TTC549 (cell line): ENCODE data around the gene HHAT.
"Not testable (repeated sequence)": the region's sequence is repeated elsewhere in the genome, so short reads cannot be mapped to it uniquely, and the experiment has no call there.

Source experiments
- FAIRE-seq: peaks from 2 replicates; lab custom pipeline; 2012; peaks lifted over from hg19 to GRCh38; lab: Jason Lieb, UNC

Gene HHAT

DNA sequence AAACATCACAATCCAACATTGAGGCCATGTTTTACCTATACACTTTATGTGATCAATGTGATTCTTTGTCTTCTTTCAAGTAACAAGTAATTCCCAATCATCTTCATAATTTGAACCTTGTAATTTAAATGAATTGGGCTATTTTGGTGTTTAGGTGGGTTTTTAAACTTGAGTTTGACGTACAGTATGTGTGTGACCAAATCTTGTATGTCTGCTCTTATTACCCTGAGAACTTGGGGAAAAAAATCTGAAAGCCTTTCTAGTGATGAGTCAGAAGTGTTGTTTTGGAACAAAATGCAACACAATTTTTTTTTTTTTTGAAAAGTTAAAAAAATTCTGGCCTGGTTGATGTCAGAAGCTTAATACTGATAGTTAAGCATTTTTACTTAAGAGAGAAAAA, 68.5 kb downstream of the HHAT start:
- FAIRE-seq = no peak

DNA sequence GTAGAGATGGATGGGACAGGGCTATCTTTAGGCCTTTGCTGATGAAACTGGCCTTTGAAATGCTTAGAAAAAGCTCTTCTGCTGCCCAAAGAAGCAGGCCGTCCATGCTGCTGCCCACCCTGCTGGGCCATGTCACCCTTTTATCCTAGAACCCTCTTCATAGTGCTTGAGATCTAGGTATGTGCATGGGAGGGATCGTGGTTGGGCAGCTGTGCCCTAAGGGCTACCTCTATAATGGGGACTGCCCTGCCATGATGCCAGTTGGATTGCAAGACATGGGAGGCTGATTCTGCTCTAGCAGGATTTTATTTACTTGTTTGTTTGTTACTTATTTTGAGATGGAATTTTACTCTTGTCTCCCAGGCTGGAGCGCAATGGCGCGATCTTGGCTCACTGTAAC, 69.0 kb downstream of the HHAT start:
- no peak for FAIRE-seq

DNA sequence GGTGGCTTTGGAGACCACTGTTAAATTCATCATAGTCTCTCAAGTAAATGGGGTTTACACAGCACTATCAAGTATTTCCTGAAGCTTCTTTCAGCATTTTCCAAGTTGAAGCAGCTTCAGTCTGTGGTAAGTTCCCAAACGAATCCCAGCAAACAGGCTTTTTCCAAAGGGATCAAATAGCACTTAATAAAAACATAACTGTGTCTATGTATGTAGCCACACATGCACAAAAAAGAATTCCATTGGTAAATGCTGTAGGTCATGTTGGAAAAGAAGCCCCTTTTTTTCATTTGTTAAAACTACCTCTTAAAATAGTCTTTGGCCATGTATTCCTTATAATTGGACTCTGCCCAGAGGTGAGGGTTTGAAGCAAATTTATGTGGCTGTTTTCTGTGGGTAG, 69.8 kb downstream of the HHAT start:
- no peak for FAIRE-seq

DNA sequence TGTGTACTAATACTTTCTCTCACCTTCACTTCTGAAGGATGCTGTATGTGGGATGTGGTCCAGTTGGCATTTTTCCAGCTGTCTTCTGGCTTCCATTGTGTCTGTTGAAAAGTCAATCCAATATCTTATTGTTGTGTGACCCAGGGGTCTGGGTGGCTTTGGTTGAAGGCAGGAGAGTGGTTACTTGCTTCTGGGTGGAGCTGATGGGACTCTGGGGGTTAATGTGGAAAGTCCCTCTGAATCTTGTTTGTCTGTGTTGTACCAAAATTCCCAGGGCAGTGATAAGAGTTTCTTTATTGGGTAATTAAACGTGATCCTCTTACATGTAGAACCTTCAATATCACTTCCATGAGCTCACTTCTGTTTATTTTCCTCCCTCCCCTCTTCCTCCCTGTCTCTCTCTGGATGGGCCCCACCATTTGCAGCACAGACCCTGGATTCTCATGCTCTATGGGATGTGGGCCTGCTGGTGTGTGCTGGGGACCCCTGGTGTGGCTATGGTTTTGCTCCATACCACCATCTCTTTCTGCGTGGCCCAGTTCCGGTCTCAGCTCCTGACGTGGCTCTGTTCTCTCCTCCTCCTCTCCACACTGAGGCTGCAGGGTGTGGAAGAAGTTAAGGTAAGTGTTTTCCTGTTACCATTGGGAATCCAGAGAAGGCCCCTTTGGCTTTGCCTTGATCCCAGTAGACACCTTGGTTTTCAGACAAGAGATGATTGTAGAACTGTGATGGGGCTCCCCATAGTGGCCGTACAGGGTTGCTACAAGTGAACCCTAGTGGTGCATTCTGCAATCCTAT, 71.5 kb downstream of the HHAT start:
- FAIRE-seq = peak; percentile 85

DNA sequence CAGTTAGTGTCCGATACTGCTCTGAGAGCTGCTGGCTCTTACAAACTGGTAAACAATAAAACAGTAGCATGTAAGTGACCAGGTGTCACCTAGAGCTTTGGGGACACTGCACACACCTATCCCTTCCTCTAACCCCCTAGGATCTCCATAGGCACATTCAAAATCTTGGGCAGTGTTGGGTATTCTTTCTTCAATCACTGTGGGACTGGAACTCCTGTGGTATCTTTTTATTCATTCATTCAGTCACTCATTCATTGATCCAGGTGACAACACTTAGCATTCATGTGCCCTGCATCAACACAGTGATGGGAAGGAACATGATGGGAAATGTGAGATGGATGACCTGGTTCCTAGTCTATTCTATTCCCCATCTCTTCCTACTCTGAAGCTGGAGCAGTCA, 73.9 kb downstream of the HHAT start:
- no peak for FAIRE-seq

DNA sequence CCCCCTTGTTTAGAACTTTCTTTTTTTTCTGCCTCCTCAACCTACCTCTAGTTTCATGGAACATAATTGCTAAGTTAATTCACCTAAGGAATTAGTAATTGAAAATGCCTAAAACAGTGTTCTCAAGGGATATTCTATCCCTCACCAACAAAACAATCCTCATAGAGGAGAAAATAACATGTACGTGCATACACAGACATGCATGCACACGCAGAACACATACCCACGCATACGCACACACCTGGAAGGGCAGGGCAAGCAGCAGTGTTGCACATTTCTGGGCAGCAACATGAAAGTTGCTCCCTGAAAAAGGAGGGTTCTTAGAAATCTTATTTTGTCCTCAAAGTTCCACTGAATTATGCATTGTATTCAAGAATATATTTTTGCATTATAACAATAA, 76.6 kb downstream of the HHAT start:
- no peak for FAIRE-seq

DNA sequence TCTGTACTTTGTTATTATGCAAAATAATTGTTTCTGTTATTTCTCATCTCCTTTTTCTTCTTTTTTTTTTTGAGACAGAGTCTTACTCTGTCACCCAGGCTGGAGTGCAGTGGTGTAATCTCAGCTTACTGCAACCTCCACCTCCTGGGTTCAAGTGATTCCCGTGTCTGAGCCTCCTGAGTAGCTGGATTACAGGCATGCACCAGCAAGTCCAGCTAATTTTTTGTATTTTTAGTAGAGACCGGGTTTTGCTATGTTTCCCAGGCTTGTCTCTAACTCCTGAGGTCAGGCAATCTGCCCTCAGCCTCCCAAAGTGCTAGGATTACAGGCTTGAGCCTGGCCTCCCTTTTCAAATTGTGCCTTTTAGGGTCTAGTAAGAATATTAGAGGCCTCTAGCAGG, 77.6 kb downstream of the HHAT start:
- FAIRE-seq = not testable (repeated sequence)

DNA sequence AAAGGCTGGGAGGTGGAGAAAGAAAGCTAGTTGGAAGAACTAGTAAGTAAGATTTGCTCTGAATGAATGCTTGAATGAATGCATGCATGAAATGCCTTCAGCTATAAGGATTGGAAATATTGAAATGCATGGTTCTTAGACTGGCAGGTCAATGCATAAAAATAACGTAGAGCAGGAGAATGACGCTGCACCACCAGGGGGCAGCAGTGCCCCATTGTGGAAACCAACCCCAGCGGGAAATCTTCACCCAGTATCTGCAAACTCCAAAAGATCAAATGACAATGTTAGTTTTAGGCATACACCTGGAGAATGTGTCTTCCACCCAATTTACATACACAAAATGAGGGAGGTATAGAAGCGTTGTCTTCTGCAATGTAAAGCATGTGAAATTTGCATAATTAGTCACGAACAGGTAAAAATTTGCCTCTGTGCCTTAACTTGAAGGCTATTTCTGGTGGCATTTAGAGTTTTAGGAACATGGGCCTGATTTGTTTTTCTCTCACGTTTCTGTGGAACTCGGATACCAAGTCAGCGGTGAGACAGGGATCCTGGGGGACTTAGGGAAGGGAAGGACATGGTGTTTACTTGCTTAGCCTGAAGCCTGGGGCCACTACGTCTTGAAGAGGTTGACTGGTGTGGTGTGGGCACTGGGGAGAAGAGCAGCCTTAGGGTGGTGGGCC, 78.6 kb downstream of the HHAT start:
- peak; percentile 94 for FAIRE-seq

DNA sequence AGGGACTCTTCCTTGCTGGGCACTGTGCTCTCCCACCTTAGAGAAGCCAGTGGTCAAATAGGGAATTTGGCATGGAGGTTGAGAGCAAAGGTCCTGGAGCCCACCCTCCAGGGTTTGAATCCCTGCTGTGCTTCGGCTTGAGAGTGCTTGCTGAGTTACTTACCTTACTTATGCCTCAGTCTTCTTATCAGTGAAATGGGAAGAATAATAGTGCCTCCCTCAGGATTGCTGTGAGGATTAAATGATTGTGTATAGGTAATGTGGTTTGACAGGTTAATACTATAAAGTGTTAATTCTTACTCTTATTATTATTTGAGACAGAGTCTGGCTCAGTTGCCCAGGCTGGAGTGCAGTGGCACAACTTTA, 79.2 kb downstream of the HHAT start:
- FAIRE-seq = no peak

DNA sequence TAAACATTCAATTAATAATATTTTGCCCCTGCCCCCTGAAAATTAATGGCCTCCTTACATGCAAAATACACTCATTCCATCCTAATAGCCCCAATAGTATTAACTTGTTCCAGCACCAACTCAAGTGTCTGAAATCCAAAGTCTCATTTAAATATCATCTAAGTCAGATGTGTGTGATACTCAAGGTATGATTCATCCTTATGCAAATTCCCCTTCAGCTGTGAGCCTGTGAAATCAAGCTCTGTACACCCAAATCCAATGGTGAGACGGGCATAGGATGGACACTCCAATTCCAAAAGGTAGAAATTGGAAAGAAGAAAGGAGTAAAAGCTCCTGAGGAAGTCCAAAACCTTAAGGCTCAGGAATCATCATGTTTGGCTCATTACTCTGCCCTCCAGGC, 83.5 kb downstream of the HHAT start:
- FAIRE-seq = no peak

DNA sequence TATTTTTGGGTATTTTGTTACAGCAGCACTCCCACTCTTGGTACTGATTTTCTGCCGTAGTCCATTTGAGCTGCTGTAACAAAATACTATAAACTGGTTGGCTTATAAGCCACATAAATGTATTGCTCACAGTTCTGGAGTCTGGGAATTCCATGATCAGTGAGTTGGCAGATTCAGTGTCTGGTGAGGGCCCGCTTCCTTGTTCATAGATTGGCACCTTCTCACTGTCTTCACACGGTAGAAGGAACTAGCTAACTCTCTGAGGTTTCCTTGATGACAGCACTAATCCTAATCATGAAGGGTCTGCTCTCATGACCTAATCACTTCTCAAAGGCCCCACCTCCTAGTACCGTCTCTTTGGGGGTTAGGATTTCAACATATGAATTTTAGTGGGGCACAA, 85.2 kb downstream of the HHAT start:
- FAIRE-seq = no peak

DNA sequence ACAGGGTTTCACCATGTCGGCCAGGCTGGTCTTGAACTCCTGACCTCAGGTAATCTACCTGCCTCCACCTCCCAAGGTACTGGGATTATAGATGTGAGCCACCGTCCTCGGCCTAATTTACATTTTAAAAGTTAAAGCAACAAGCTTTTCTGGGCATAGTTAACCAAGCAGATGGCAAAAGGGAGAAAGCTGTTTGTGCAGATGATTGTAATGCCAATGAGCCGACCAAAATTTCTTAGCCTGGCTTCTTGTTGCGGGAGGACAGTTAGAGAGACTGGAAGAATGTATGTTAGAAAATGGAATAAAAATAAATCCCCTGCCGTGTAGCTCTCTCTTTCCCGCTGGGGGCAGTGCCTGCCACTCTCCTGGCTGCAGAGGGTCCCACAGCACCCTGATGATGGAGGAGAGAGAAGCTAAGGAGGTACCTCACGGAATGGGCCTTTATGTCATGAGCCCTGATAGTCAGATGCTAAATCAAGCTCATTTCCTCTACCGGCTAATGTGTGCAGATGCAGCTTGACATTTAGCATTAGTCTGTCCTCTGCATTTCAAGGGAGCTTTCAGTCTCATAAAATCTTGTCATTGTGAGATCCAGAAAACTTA, 87.2 kb downstream of the HHAT start:
- FAIRE-seq = no peak

DNA sequence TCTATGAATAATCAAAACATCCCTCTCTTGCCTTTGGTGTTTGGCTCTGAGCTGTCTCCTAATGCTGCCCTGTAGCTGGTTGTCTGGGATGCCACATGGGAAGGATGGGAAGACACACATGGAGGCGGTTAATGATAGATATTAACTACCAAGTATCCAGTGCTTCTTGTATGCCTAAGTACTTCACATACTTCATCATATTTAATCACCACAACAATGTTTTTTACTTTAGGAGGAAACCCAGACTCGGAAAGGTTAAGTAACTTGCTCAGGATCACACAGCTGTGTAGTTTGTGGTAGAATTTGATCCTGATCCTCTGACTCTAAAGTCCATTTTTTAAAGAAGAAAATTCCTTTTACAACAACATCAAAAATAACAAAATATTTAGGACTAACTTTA, 88.0 kb downstream of the HHAT start:
- FAIRE-seq = no peak

DNA sequence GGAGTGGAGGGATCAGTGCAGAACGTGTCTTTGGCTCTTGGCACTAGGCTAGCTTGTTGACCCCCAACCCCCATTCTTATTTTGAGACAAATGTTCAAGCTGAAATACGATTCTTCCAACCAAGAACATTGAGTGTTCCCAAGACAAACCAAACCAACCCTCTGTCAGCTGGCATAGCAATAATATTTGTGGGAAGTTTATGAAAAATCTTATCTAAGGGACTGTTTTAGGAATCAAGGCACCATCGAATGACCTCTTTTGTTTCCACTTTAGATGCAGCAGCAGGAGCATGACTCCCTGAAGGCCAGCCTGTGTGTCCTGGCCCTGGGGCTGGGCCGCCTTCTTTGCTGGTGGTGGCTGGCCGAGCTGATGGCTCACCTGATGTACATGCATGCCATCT, 89.2 kb downstream of the HHAT start:
- FAIRE-seq = no peak

DNA sequence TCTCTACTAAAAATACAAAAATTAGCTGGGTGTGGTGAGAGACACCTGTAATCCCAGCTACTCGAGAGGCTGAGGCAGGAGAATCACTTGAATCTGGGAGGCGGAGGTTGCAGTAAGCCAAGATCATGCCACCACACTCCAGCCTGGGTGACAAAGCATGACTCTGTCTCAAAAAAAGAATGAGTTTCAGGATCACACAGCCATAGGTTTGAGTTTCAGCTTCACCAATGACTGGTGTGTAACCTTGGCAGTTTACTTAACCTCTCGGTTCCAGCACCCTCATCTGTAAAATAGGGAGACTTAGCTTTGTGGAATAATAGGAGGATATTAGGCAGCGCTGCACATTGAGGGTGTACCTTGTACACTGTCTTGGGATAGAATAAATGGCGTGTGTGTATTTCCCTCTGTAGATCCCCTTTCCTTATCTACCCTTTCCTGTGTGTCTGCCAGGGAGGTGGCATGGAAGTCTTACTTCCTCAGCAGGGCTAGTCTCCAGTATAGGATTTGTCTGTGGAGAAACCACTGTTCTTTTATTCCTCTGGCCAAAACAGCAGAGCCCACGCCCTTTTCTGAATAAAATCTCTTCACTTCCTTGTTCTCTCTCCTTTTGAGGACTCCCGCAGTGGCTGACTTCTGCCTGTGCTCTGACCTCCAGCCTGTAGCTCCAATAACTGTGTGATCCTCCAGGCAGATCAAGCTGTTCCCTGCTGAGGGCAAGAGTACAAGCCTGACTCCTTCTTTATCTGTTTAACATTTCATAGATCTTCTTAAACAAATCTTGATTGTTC, 90.4 kb downstream of the HHAT start:
- FAIRE-seq = no peak

DNA sequence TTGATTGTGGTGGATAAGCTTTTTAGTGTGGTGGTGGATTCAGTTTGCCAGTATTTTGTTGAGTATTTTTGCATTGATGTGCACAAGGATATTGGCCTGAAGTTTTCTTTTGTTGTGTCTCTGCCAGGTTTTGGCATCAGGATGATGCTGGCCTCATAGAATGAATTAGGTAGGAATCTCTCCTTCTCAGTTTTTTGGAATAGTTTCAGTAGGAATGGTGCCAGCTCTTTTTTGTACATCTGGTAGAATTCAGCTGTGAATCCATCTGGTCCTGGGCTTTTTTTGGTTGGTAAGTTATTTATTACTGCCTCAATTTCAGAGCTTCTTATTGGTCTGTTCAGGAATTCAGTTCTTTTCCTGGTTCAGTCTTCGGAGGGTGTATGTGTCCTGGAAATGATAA, 98.0 kb downstream of the HHAT start:
- not testable (repeated sequence) for FAIRE-seq

DNA sequence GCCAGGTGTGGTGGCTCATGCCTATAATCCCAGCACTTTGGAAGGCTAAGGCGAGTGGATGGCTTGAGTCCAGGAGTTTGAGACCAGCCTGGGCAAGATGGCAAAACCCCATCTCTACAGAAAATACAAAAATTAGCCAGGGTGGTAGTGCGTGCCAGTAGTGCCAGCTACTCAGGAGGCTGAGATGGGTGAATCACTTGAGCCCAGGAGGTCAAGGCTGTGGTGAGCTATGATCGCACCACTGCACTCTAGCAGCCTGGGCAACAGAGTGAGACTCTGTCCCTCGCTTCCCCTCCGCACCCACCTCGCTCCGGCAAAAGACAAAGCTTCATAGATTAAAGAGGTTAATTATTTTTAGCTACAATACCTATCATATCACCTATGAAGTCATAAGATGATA, 100.0 kb downstream of the HHAT start:
- no peak for FAIRE-seq

DNA sequence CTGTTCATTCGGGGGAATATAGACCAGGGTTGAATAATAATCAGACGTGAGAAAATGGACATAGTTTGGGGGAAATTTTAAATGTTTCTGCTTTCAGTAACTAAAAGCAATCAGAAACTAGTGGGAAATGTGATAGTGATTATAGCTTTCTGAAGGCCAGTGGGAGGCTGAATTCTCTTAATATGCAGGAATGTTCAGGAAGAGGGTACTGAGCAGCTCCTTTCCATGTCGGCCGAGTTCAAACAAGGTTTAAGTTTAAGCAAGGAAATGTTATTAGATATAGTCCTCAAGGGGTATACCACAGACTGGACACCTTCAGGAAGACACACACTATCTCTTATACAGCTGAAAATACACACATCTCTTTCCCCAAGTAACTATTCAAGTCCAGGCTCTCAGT, 105.5 kb downstream of the HHAT start:
- no peak for FAIRE-seq

DNA sequence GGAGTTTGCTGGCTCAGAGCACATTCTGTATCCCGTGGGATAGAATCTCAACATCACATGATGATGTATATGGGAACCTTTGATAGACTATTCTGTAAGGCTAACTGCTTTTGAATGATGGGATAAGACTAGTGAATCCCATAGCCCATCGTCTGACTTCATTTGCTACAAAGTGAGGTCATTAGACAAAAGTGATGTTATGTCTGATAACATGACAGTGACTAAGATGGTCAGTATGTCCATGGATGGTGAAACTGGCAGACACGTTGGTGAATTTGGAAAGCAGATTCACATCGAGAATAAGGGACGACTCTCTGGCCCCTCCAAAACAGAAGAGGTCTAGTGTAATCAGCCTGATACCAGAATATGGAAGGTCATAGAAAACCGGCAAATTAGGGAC, 108.4 kb downstream of the HHAT start:
- no peak for FAIRE-seq

DNA sequence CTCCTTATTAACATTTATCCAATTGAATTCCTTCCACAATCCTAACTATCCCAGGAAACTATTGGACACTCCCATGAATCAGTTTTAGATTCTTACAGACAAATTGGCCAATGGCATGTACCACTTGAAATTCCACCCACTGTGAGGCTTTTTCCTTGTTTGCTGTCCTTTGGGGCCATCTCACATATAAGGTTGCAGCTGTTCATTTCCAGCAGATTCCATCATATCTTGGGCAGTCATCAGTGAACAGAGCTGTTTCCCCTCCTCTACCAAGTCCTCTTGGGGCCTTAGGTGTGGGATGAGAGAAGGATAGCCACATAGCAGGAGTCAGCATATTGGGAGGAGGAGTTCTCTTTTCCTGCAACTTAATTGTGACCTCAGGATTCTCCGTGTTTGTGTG, 109.1 kb downstream of the HHAT start:
- FAIRE-seq = no peak

DNA sequence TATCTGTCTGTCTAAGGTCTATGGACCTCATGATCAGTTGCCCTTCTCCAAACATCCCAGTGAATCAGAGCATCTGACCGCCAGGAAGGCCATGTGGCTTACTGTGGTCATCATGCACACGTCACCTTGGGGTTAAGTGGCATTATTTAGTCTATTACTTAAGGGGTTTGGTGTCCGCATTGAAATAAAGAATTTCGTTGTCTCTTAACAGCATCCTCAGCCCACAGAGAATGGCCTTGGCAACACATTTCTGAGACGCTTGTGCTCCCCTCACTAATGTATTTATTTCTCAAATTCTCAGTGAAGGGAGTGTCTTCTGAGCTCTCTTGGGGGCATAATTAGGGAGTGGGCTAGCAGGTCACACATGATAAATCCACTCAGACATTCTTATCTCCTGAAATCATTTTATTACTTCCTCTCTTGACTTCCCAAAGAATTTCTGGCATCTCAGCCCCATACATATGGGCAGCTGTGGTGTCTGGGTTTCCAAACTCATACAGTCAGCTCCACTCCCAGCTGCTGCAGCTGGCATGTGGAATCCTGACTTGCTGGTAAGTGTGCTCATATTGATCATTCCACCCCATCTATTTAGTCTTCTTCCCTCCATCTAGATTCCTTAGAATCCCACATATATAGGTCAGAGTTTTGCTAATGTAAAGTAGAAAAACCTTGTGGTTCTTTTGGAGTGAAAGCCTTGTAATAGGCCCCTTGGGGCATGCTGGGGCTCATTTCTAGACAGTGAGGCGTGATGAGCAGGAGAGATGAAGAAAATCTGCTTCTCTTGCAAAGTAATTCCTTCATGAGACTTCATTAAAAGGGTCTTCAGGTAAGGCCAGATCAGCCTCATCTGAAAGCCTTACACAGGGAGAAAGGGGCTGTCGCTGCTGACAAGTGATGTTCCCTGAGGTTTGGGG, 110.5 kb downstream of the HHAT start:
- no peak for FAIRE-seq

DNA sequence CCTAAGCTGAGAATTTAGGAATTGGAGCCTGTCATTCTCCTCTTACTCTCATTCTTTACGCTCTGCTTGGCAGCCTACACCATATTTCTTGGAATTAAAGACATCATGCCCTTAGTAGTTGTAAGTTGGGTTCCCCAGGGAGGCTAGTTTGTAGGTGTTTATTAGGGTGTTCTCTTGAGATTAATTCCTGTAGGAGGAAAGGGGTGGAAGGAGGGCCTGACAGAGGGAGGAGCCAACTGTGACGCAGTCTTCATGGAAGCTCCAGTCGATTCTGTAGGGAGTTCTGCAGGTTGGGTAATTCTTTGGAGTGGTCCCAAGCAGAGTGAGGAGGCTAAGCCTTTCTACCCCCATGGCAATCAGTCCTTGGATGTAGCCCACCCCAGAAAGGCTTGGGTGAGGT, 111.4 kb downstream of the HHAT start:
- no peak for FAIRE-seq
